ENCODE measurements around the gene TNFRSF6B.
"Not testable (repeated sequence)": the region's sequence is repeated elsewhere in the genome, so short reads cannot be mapped to it uniquely, and the experiment has no call there.

- TF ChIP-seq, protein P1, sequence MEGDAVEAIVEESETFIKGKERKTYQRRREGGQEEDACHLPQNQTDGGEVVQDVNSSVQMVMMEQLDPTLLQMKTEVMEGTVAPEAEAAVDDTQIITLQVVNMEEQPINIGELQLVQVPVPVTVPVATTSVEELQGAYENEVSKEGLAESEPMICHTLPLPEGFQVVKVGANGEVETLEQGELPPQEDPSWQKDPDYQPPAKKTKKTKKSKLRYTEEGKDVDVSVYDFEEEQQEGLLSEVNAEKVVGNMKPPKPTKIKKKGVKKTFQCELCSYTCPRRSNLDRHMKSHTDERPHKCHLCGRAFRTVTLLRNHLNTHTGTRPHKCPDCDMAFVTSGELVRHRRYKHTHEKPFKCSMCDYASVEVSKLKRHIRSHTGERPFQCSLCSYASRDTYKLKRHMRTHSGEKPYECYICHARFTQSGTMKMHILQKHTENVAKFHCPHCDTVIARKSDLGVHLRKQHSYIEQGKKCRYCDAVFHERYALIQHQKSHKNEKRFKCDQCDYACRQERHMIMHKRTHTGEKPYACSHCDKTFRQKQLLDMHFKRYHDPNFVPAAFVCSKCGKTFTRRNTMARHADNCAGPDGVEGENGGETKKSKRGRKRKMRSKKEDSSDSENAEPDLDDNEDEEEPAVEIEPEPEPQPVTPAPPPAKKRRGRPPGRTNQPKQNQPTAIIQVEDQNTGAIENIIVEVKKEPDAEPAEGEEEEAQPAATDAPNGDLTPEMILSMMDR (IDR thresholded peaks at IDR 0.05) = not testable (repeated sequence)
- TF ChIP-seq POLR2A (IDR thresholded peaks at IDR 0.05) = not testable (repeated sequence)
Observed at GRCh38 chr20:63730189-63730733, 33.8 kb downstream of the TNFRSF6B start.
